ENCODE data around the gene KDELR3.

KDELR3 gene

DNA sequence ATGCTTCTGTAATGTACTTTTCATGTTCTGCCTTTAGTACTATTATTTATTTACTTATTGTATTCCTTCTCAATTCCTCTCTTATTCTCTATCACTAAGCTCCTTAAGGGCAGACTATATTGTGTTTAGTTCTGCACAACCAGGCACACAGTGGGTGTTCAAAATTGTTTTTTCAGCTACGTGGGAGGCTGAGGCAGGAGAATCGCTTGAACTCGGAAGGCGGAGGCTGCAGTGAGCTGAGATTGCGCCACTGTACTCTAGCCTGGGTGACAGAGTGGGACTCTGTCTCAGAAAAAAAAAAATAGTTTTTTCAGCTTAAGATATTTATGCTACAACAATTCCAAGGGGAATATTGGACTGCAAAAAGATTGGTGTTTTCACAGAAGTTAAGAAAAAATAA, 55.6 kb downstream of the KDELR3 start:
- no peak for DNase-seq

DNA sequence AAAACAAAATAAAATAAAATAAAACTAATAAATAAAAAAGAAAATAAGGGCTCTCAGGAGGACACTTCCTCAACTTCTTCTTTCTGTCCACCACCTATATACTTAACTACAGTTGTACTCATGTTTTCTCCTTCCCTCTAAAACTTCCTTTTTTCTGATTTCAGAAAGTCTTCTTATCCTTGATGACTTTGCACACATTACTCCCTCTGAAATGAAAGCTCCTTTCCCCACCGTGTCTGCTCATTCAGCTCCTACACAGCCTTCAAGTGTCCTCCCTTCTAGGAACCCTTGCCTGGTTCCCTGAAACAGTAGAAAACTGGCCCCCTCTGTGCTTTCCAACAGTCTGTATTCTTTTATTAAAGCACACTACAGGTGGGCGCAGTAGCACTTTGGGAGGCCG, 56.5 kb downstream of the KDELR3 start:
- no peak for DNase-seq

DNA sequence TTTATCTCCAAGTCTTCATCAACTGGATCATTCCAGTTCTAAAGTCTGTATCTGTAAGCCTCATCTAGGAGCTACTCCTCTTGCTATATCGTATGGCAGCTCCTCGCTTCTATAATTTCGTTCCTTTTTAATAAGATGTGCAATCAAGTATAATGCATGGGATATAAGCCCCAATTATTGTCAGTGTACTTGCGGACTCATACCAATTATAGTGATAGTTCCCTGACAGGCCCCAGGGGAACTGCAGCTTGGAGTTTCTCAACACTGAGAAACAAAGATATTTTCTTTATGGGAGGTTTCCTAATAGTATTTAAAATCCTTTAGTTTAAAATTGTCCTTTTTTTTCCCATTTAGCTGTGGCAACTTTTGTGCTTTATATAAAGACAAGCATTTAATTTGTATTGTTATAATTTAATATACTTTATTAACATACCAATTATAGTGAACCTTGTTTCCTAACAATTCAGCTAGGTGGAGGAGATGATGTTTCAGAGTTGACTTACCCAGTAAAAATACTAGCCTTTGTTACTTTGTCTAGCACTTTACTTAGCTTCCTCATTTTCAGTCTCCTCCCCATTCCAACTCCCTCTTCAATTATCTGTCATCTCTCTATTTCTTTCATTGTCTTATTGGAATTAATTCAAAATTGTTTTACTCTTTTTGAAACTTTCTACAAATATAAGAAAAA, 63.5 kb downstream of the KDELR3 start:
- DNase-seq: no peak
